GM23338 (cell line): ENCODE measurements around the gene TIMP3. TPM values are rescaled to one million over a fixed set of nuclear protein-coding genes. Genes with fewer than 3 reads are reported as not detected.

ENCODE experiments used
- ATAC-seq: fragments of 200-7000 bp; cut with Tn5 transposase; 3 replicates; pipeline ENCODE4 v1.9.1; 2020
- DNase-seq: peaks from one replicate; pipeline ENCODE4 v3.0.0-alpha.2; 2015; ENCODE audit warnings: low spot score
- H2AFZ ChIP-seq: fragments of 200-600 bp; sonication (generic); 2 replicates; pipeline ENCODE4 v1.8.0; 2016; ENCODE audit warnings: antibody characterized with exemption, mild to moderate bottlenecking, moderate library complexity
- H3F3A ChIP-seq: fragments of 200-600 bp; sonication (generic); replicated peaks from 2 replicates; pipeline ENCODE4 v1.8.0; 2017; ENCODE audit warnings: antibody characterized with exemption, mixed run types, low read depth
- H3K27ac ChIP-seq: fragments of 200-600 bp; sonication (generic); 2 replicates; pipeline ENCODE4 v1.6.1; 2016; ENCODE audit warnings: low read depth
- H3K27me3 ChIP-seq: fragments of 200-600 bp; sonication (generic); 2 replicates; pipeline ENCODE4 v1.8.0; 2016; ENCODE audit warnings: mild to moderate bottlenecking, mixed run types, moderate library complexity; ENCODE audit not compliant: insufficient read depth
- H3K36me3 ChIP-seq: fragments of 200-600 bp; sonication (generic); 2 replicates; pipeline ENCODE4 v1.8.0; 2016; ENCODE audit warnings: mild to moderate bottlenecking; ENCODE audit not compliant: insufficient read depth
- H3K4me1 ChIP-seq: fragments of 200-600 bp; sonication (generic); 2 replicates; pipeline ENCODE4 v1.8.0; 2016; ENCODE audit warnings: mild to moderate bottlenecking, moderate library complexity; ENCODE audit not compliant: insufficient read depth
- H3K4me2 ChIP-seq: fragments of 200-600 bp; sonication (generic); 2 replicates; pipeline ENCODE4 v1.7.1; 2017; ENCODE audit warnings: mixed run types
- H3K4me3 ChIP-seq: fragments of 200-600 bp; sonication (generic); 2 replicates; pipeline ENCODE4 v1.6.1; 2016; ENCODE audit warnings: mixed run types
- H3K79me2 ChIP-seq: fragments of 200-600 bp; sonication (generic); replicated peaks from 2 replicates; pipeline ENCODE4 v1.8.0; 2017; ENCODE audit warnings: mild to moderate bottlenecking; ENCODE audit not compliant: insufficient read depth
- H3K9me2 ChIP-seq: fragments of 200-600 bp; sonication (generic); 2 replicates; pipeline ENCODE4 v1.8.0; 2017; ENCODE audit not compliant: insufficient read depth
- H4K20me1 ChIP-seq: fragments of 200-600 bp; sonication (generic); replicated peaks from 2 replicates; pipeline ENCODE4 v1.8.0; 2017; ENCODE audit warnings: mild to moderate bottlenecking; ENCODE audit not compliant: insufficient read depth
- H3K27ac Mint-ChIP-seq: 2 replicates; pipeline ENCODE4 v1.8.0; 2020; ENCODE audit warnings: inconsistent platforms, mild to moderate bottlenecking, moderate library complexity, mixed read lengths
- H3K27me3 Mint-ChIP-seq: 3 replicates; pipeline ENCODE4 v1.8.0; 2022; ENCODE audit warnings: low read depth, mild to moderate bottlenecking, moderate library complexity, mixed read lengths, inconsistent platforms; ENCODE audit not compliant: insufficient read depth, poor library complexity
- H3K36me3 Mint-ChIP-seq: 3 replicates; pipeline ENCODE4 v1.8.0; 2021; ENCODE audit warnings: low read depth, mild to moderate bottlenecking, inconsistent platforms, moderate library complexity, mixed read lengths
- H3K4me1 Mint-ChIP-seq: 3 replicates; pipeline ENCODE4 v1.8.0; 2020; ENCODE audit warnings: mild to moderate bottlenecking, inconsistent platforms, mixed read lengths
- H3K4me3 Mint-ChIP-seq: 3 replicates; pipeline ENCODE4 v1.8.0; 2021; ENCODE audit warnings: moderate library complexity, mild to moderate bottlenecking, inconsistent platforms, mixed read lengths
- H3K9me3 Mint-ChIP-seq: 3 replicates; pipeline ENCODE4 v1.8.0; 2020; ENCODE audit warnings: moderate library complexity, mild to moderate bottlenecking, inconsistent platforms, mixed read lengths
- CTCF ChIP-seq, 2 experiments: fragments of 200-600 bp in 1 of 2; sonication (generic) in 1 of 2; conservative IDR thresholded peaks; 2 replicates each; pipeline versions ENCODE4 v1.5.1 to v1.6.1; 2016 to 2017; ENCODE audit warnings: antibody characterized with exemption in 2 of 2, low read depth in 2 of 2, mild to moderate bottlenecking in 2 of 2, moderate library complexity in 1 of 2
- EZH2 ChIP-seq: fragments of 200-600 bp; sonication (generic); IDR thresholded peaks from one replicate; pipeline ENCODE4 v1.8.0; 2017; ENCODE audit warnings: antibody characterized with exemption, mild to moderate bottlenecking, low read depth; ENCODE audit not compliant: unreplicated experiment
- EZH2phosphoT487 ChIP-seq: fragments of 200-600 bp; sonication (generic); IDR thresholded peaks from one replicate; pipeline ENCODE4 v1.8.1; 2018; ENCODE audit warnings: antibody characterized with exemption; ENCODE audit not compliant: unreplicated experiment
- polyA plus RNA-seq: library from polyadenylated mRNA; unstranded; fragments of >200 nt; fragmentation: Nextera tagmentation; extraction: Ambion mirVana; gene quantifications from 2 replicates; pipeline ENCODE4 v1.2.1, GENCODE V29; 2016
- total RNA-seq: library from RNA; depleted of rRNA; stranded (reverse); fragments of >200 nt; shearing (Covaris generic); gene quantifications from 2 replicates; pipeline ENCODE4 v1.2.3, GENCODE V29; 2014
- TF ChIP-seq, protein P1 (sequence below): fragments of 250-450 bp; sonication (Bioruptor Pico); IDR thresholded peaks from 2 replicates; pipeline ENCODE4 v1.5.0; 2020; ENCODE audit warnings: mild to moderate bottlenecking, moderate library complexity

Gene TIMP3
- total and polyA plus RNA-seq, 2 experiments from 2014 or later = 1.4 to 4.3 TPM

GRCh38 chr22:32803738-32804435 lies 2.4 kb downstream of the TIMP3 start (continued):
- TF ChIP-seq, protein P1, sequence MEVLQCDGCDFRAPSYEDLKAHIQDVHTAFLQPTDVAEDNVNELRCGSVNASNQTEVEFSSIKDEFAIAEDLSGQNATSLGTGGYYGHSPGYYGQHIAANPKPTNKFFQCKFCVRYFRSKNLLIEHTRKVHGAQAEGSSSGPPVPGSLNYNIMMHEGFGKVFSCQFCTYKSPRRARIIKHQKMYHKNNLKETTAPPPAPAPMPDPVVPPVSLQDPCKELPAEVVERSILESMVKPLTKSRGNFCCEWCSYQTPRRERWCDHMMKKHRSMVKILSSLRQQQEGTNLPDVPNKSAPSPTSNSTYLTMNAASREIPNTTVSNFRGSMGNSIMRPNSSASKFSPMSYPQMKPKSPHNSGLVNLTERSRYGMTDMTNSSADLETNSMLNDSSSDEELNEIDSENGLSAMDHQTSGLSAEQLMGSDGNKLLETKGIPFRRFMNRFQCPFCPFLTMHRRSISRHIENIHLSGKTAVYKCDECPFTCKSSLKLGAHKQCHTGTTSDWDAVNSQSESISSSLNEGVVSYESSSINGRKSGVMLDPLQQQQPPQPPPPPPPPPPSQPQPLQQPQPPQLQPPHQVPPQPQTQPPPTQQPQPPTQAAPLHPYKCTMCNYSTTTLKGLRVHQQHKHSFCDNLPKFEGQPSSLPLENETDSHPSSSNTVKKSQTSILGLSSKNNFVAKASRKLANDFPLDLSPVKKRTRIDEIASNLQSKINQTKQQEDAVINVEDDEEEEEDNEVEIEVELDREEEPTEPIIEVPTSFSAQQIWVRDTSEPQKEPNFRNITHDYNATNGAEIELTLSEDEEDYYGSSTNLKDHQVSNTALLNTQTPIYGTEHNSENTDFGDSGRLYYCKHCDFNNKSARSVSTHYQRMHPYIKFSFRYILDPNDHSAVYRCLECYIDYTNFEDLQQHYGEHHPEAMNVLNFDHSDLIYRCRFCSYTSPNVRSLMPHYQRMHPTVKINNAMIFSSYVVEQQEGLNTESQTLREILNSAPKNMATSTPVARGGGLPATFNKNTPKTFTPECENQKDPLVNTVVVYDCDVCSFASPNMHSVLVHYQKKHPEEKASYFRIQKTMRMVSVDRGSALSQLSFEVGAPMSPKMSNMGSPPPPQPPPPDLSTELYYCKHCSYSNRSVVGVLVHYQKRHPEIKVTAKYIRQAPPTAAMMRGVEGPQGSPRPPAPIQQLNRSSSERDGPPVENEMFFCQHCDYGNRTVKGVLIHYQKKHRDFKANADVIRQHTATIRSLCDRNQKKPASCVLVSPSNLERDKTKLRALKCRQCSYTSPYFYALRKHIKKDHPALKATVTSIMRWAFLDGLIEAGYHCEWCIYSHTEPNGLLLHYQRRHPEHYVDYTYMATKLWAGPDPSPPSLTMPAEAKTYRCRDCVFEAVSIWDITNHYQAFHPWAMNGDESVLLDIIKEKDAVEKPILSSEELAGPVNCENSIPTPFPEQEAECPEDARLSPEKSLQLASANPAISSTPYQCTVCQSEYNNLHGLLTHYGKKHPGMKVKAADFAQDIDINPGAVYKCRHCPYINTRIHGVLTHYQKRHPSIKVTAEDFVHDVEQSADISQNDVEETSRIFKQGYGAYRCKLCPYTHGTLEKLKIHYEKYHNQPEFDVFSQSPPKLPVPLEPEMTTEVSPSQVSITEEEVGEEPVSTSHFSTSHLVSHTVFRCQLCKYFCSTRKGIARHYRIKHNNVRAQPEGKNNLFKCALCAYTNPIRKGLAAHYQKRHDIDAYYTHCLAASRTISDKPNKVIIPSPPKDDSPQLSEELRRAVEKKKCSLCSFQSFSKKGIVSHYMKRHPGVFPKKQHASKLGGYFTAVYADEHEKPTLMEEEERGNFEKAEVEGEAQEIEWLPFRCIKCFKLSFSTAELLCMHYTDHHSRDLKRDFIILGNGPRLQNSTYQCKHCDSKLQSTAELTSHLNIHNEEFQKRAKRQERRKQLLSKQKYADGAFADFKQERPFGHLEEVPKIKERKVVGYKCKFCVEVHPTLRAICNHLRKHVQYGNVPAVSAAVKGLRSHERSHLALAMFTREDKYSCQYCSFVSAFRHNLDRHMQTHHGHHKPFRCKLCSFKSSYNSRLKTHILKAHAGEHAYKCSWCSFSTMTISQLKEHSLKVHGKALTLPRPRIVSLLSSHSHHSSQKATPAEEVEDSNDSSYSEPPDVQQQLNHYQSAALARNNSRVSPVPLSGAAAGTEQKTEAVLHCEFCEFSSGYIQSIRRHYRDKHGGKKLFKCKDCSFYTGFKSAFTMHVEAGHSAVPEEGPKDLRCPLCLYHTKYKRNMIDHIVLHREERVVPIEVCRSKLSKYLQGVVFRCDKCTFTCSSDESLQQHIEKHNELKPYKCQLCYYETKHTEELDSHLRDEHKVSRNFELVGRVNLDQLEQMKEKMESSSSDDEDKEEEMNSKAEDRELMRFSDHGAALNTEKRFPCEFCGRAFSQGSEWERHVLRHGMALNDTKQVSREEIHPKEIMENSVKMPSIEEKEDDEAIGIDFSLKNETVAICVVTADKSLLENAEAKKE (CRISPR knock-in tag) = no peak
- TF ChIP-seq CTCF (conservative IDR thresholded peaks at IDR 0.05; ENCODE audit: low read depth in 2 of 2) (no peak), EZH2 (no peak), EZH2phosphoT487 (no peak)

GRCh38 chr22:32804531-32805360 lies 3.2 kb downstream of the TIMP3 start:
- Histone ChIP-seq H3K36me3 (no peaks in the 10 kb centered on the region), H3K4me1 (peaks cover 31% of the 10 kb centered on the region), H3K4me2 (no peak overlapping the region), H3K9me2 (no peaks in the 10 kb centered on the region), H3K4me3 (no peak overlapping the region), H4K20me1 (peaks cover 40% of the 10 kb centered on the region), H3K27me3 (peaks cover 35% of the 10 kb centered on the region), H3K27ac (no peak overlapping the region), H2AFZ (no peak overlapping the region), H3F3A (no peaks in the 10 kb centered on the region), H3K79me2 (no peaks in the 10 kb centered on the region; the same call in 1 of the 2 replicates)
- Mint-ChIP-seq H3K4me1 (peaks cover 46% of the 10 kb centered on the region), H3K9me3 (no peaks in the 10 kb centered on the region), H3K27ac (no peak overlapping the region), H3K36me3 (no peaks in the 10 kb centered on the region), H3K27me3 (peaks cover 38% of the 10 kb centered on the region), H3K4me3 (no peak overlapping the region; the same call in 2 of the 3 replicates)
- DNase-seq (no peak), ATAC-seq (no peak)
- no peak for TF ChIP-seq EZH2phosphoT487
- TF ChIP-seq, protein P1 (CRISPR knock-in tag) = no peak
